ENCODE data around the gene HTT-AS.

HTT-AS gene

GRCh38 chr4:3030566-3031356 is 43.6 kb downstream of the HTT-AS start:
- DNase-seq (ENCODE audit: low read depth in 2 of 2): no peak

- no peak for DNase-seq (ENCODE audit: low read depth in 2 of 2)
Measured at GRCh38 chr4:3029464-3029863, 44.9 kb downstream of the HTT-AS start.

GRCh38 chr4:3026540-3026939 is 47.8 kb downstream of the HTT-AS start:
- DNase-seq (ENCODE audit: low read depth in 2 of 2): no peak

- no peak for DNase-seq (ENCODE audit: low read depth in 2 of 2)
Measured at GRCh38 chr4:3025881-3026280, 48.5 kb downstream of the HTT-AS start.

GRCh38 chr4:3022651-3023050 is 51.7 kb downstream of the HTT-AS start:
- DNase-seq (ENCODE audit: low read depth in 2 of 2): no peak

- no peak for DNase-seq (ENCODE audit: low read depth in 2 of 2)
Measured at GRCh38 chr4:3022112-3022511, 52.2 kb downstream of the HTT-AS start.

GRCh38 chr4:3021627-3022026 is 52.7 kb downstream of the HTT-AS start:
- DNase-seq (ENCODE audit: low read depth in 2 of 2): no peak

GRCh38 chr4:3021127-3021526 is 53.2 kb downstream of the HTT-AS start:
- DNase-seq (ENCODE audit: low read depth in 2 of 2): no peak

- DNase-seq (ENCODE audit: low read depth in 2 of 2): no peak
Measured at GRCh38 chr4:3019145-3019846, 55.0 kb downstream of the HTT-AS start.

GRCh38 chr4:3017504-3017903 is 56.8 kb downstream of the HTT-AS start:
- DNase-seq (ENCODE audit: low read depth in 2 of 2): no peak

- no peak for DNase-seq (ENCODE audit: low read depth in 2 of 2)
Measured at GRCh38 chr4:3016961-3017360, 57.4 kb downstream of the HTT-AS start.

- DNase-seq (ENCODE audit: low read depth in 2 of 2): peak; percentile 10 to 33
Measured at GRCh38 chr4:3013839-3014350, 60.4 kb downstream of the HTT-AS start.

Data from stimulated activated CD4-positive, alpha-beta T cell treated with anti-CD3 and anti-CD28 coated beads, Interleukin-15, amount 100 ng/mL, for 48 hours (primary cell).